BE2C (cell line): ENCODE measurements around the gene PKNOX2.
A peak's percentile ranks its signal among the peaks of the same experiment; 100 is the strongest.

ENCODE experiments used
- DNase-seq: peaks from one replicate; pipeline ENCODE4 v3.0.0-alpha.2; 2020
- H3K27me3 ChIP-seq: fragments of 250-450 bp; sonication (Bioruptor Pico); 2 replicates; pipeline ENCODE4 v1.5.1; 2020; ENCODE audit warnings: mild to moderate bottlenecking
- H3K36me3 ChIP-seq: fragments of 250-450 bp; sonication (Bioruptor Pico); 2 replicates; pipeline ENCODE4 v1.5.1; 2020; ENCODE audit warnings: mild to moderate bottlenecking
- H3K4me1 ChIP-seq: fragments of 250-450 bp; sonication (Bioruptor Pico); 2 replicates; pipeline ENCODE4 v1.5.1; 2020
- H3K4me3 ChIP-seq: 2 replicates; pipeline ENCODE4 v1.5.1; 2011; ENCODE audit warnings: low read depth, low read length
- H3K9me3 ChIP-seq: fragments of 250-450 bp; sonication (Bioruptor Pico); 2 replicates; pipeline ENCODE4 v1.5.1; 2020
- TF ChIP-seq, protein P1 (sequence below): IDR thresholded peaks from 2 replicates; pipeline ENCODE4 v1.5.1; 2012; ENCODE audit warnings: mild to moderate bottlenecking, low read depth, low read length

Gene PKNOX2

DNA sequence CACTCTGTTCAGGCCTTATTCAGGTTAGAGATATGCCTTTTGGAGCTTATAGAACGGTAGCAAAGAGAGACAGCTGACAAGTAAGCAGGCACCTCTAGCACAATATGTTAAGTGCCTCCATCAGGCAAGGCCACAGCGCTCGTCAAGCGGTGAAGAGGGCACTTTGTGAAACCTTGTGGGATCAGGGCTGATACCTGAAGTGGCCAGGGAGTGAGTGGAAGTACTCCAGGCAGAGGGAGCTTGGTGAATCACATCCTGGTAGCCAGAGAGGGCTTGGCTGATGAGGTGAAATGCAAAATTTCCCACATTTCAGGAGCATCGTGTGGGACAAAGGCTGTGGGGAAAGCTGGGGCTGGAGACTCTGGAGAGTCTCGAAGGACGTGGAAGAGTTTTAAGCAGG lies 87.4 kb downstream of the PKNOX2 start:
- no peak for DNase-seq
- Histone ChIP-seq H3K36me3 (no peaks in the 10 kb centered on the region), H3K27me3 (no peaks in the 10 kb centered on the region; the same call in none of the 2 replicates), H3K4me3 (no peak overlapping the region), H3K9me3 (no peaks in the 10 kb centered on the region; the same call in 1 of the 2 replicates), H3K4me1 (no peaks in the 10 kb centered on the region)
- TF ChIP-seq, protein P1, sequence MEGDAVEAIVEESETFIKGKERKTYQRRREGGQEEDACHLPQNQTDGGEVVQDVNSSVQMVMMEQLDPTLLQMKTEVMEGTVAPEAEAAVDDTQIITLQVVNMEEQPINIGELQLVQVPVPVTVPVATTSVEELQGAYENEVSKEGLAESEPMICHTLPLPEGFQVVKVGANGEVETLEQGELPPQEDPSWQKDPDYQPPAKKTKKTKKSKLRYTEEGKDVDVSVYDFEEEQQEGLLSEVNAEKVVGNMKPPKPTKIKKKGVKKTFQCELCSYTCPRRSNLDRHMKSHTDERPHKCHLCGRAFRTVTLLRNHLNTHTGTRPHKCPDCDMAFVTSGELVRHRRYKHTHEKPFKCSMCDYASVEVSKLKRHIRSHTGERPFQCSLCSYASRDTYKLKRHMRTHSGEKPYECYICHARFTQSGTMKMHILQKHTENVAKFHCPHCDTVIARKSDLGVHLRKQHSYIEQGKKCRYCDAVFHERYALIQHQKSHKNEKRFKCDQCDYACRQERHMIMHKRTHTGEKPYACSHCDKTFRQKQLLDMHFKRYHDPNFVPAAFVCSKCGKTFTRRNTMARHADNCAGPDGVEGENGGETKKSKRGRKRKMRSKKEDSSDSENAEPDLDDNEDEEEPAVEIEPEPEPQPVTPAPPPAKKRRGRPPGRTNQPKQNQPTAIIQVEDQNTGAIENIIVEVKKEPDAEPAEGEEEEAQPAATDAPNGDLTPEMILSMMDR: no peak

DNA sequence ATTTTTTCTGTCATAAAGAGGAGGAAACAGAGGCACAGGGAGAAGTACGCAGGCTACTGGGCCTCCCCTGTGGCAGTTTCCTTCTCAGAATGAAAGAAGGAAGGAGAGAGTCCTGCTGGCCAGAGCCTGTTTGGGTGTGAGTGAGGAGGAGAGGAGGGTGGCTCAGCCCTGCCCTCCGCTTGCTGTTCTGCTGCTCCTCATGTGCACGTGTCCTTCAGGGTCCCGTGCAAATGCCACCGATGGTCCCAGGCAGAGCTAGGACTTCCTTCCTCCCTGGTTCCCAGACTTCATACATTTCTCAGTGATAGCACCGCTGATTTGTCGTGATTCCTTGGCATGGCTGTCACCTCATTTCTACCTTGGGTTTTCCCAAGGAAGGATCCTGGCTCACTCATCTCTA lies 88.7 kb downstream of the PKNOX2 start:
- H3K4me3 ChIP-seq: no peak overlapping the region
- H3K27me3 ChIP-seq: no peaks in the 10 kb centered on the region; the same call in none of the 2 replicates
- H3K36me3 ChIP-seq: no peaks in the 10 kb centered on the region
- no peaks in the 10 kb centered on the region; the same call in 1 of the 2 replicates for H3K9me3 ChIP-seq
- DNase-seq: no peak
- H3K4me1 ChIP-seq: no peaks in the 10 kb centered on the region
- TF ChIP-seq, protein P1: no peak

DNA sequence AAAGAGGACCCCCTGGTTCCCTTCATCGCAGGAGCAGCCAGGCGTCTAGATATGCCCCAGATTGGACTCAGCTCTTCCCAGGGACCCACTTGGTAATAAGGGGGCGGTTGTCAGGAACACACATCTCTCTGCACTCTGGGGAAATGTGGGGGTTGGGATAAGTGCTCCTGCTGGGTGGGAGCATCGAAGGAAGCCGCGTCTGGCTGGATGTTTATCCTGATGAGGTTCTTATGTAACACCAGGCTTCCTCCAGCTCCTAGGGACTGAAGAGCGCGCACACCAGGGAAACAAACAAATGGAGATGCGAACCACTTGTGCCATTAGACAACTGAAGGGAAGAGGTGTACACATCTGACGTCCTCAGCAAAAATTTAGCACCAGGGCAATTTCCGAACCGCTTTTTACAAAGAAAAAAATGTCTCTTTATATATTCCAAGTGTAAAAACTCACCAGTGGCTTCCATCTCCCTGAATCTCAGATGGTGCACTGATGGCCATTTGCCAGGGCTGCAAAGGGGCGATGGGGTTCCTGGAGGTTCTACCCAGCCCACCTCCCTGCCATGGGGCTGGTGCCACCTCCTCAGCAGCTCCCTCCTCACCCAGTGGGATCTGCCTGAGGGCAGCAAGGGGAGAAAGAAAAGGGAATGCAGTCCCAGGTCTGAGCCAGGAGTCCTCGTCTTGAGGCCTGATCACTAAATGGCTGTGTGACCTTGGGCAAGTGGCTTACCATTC lies 89.4 kb downstream of the PKNOX2 start:
- no peaks in the 10 kb centered on the region for H3K4me1 ChIP-seq
- H3K9me3 ChIP-seq: no peaks in the 10 kb centered on the region; the same call in 1 of the 2 replicates
- TF ChIP-seq, protein P1: no peak
- no peaks in the 10 kb centered on the region for H3K36me3 ChIP-seq
- no peak for DNase-seq
- no peak overlapping the region for H3K4me3 ChIP-seq
- H3K27me3 ChIP-seq: peaks cover 3% of the 10 kb centered on the region

DNA sequence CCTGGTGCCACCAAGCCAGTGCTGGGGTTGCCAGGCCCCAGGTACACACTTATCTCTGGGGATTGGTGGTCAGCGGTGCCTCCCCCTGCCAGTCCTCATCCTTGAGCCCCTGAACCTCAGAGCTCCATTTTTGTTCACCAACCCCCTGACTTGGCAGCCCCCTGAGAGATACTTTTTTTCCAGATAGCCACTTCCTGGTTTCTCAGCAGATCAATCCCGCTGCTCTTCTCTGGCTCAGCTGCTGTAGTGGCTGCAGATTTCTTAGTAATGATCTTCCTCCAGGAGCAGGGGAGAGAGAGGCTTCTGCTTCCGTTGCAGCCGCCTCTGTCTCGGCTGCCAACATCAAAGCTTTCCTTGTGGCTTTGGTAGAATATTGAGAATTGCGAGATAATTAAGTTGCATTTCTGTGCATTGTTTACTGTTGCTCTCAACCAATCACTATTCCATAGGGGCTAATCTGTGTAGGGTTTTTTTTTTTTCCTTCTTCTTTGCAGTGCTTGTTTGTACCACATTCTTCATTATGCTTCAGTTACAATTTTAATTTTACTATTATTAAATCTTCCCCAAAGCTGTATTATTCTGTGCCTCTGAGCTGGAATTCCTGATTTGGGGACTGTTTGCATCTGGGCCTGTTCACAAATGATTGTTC lies 92.1 kb downstream of the PKNOX2 start:
- H3K9me3 ChIP-seq: no peaks in the 10 kb centered on the region; the same call in 1 of the 2 replicates

DNA sequence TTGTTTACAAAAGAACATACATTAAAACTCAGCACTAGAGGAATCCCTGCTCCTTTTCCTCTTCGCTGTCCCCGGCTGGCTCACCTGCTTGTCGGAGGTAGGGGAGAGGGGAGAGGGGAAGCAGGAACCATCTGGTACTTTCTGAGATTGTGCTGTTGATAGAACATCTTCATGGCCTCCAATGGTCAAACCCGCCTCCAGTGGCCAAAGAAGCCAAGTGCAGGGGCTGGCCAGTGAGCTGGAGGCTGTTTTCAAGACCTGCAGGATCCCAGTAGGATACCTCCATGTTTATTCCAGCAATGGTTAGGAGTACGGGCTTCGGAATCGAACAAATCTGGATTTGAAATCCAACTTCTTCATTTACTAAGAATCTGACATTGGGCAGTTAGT lies 92.6 kb downstream of the PKNOX2 start:
- DNase-seq: no peak
- Histone ChIP-seq H3K4me3 (no peak overlapping the region), H3K4me1 (no peaks in the 10 kb centered on the region), H3K27me3 (peaks cover 4% of the 10 kb centered on the region), H3K36me3 (no peaks in the 10 kb centered on the region), H3K9me3 (no peaks in the 10 kb centered on the region; the same call in 1 of the 2 replicates)
- TF ChIP-seq, protein P1: peak; percentile 25; the same call in 1 of the 2 replicates

More for the DNA sequence above, 92.1 kb downstream of the PKNOX2 start:
- Histone ChIP-seq H3K27me3 (peaks cover 4% of the 10 kb centered on the region), H3K4me1 (no peaks in the 10 kb centered on the region), H3K4me3 (no peak overlapping the region), H3K36me3 (no peaks in the 10 kb centered on the region)
- TF ChIP-seq, protein P1: no peak
- no peak for DNase-seq

DNA sequence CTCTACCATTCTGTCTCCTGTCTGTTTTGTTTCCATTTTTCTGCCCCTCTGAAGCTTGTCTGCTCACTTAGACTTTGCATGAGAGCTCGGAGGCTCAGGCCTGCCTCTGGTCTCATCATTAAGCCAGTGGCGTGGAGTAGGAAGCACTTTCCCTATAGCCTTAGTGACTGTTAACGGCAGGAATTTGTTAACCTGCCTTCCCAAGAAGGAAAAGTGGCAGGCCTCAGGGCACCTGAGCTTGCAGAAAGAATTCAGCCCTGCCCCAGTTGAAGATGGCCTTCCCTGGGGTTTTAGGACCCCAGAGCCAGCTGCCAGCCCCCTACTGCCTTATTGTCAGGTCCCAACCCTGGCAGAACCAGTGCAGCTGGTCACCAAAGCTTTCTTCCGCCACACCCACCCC lies 93.2 kb downstream of the PKNOX2 start:
- H3K4me1 ChIP-seq: no peaks in the 10 kb centered on the region
- no peak overlapping the region for H3K4me3 ChIP-seq
- DNase-seq: no peak
- TF ChIP-seq, protein P1: no peak
- H3K27me3 ChIP-seq: peaks cover 5% of the 10 kb centered on the region
- H3K36me3 ChIP-seq: no peaks in the 10 kb centered on the region
- H3K9me3 ChIP-seq: no peaks in the 10 kb centered on the region; the same call in 1 of the 2 replicates
